Measurements from ENCODE around the gene HCN3.
"Not testable (repeated sequence)": the region's sequence is repeated elsewhere in the genome, so short reads cannot be mapped to it uniquely, and the experiment has no call there.

DNA sequence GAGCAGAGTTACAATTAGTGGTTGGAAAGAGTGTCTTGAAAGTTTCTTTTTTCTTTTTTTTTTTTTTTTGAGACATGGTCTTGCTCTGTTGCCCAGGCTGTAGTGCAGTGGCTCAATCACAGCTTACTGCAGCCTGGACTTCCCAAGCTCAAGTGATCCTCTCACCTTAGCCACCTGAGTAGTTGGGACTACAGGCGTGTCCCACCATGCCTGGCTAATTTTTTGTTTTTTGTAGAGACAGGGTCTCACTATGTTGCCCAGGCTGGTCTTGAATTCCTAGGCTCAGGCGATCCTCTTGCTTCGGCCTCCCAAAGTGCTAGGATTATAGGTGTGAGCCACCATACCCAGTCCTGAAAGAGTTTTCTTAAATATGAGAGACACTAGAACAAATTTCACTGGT, 30.5 kb upstream of the HCN3 start:
- not testable (repeated sequence) for TF ChIP-seq CTCF, POLR2A, EP300, POLR2AphosphoS5 (IDR thresholded peaks at IDR 0.05)
